Central memory CD8-positive, alpha-beta T cell (primary cell): ENCODE results near the gene CASP12.
A peak's percentile ranks its signal among the peaks of the same experiment; 100 is the strongest.

ENCODE experiments used
- ATAC-seq: fragments of 150-1000 bp; cut with Tn5 transposase; replicated peaks from 2 replicates; pipeline ENCODE4 v1.10.0; 2022; ENCODE audit warnings: mild to moderate bottlenecking, moderate FRiP score, moderate number of reproducible peaks; ENCODE audit not compliant: poor library complexity, severe bottlenecking; ENCODE audit errors: extremely low read depth
- DNase-seq, 2 donors: peaks; one replicate each; pipeline ENCODE4 v3.0.0; 2021; ENCODE audit warnings: low spot score in 2 of 2
- H3K27ac Mint-ChIP-seq: one replicate; pipeline ENCODE4 v1.8.0; 2022; ENCODE audit warnings: low read depth, mild to moderate bottlenecking, moderate library complexity, mixed read lengths
- H3K27me3 Mint-ChIP-seq: one replicate; pipeline ENCODE4 v1.8.0; 2022; ENCODE audit warnings: mixed read lengths
- H3K36me3 Mint-ChIP-seq: one replicate; pipeline ENCODE4 v1.8.0; 2022; ENCODE audit warnings: mild to moderate bottlenecking, moderate library complexity, mixed read lengths; ENCODE audit not compliant: insufficient read depth
- H3K4me1 Mint-ChIP-seq: one replicate; pipeline ENCODE4 v1.8.0; 2022; ENCODE audit warnings: mixed read lengths
- H3K4me3 Mint-ChIP-seq: one replicate; pipeline ENCODE4 v1.8.0; 2022; ENCODE audit warnings: mild to moderate bottlenecking, moderate library complexity, mixed read lengths
- H3K9me3 Mint-ChIP-seq: one replicate; pipeline ENCODE4 v1.8.0; 2022; ENCODE audit warnings: mixed read lengths

The CASP12 gene

GRCh38 chr11:104879514-104880190 is 18.6 kb downstream of the CASP12 start:
- Mint-ChIP-seq H3K4me3 (no peak overlapping the region), H3K9me3 (no peaks in the 10 kb centered on the region), H3K36me3 (peaks cover 2% of the 10 kb centered on the region), H3K27ac (no peak overlapping the region), H3K27me3 (no peaks in the 10 kb centered on the region), H3K4me1 (peaks cover 46% of the 10 kb centered on the region)
- ATAC-seq (no peak), DNase-seq (no peak)

DNA sequence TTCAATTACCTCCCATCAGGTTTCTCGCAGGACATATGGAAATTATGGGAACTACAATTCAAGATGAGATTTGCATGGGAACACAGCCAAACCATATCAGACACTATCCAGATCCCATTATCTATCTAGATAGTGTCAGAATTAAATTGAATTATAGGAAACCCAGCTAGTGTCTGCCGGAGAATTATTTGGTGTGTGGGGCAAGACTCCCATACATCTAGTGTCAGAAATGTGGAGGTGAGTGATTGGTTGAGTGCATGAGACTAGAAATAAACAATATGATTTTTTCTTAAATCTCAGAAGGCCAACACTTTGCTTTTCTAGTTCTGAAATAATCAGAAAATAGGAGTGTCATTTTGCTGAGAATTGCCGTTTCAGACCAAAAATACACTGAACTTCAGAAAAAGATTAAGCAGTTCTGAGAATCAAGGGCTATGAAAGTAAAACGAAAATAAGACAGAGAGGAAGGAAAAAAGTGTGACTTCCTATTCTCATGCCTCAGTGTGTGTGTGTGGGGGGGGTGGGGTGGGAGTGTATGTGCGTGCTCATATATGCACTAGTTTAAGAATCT is 21.3 kb downstream of the CASP12 start:
- ATAC-seq (peak; percentile 90), DNase-seq (no peak)
- Mint-ChIP-seq H3K36me3 (peaks cover 2% of the 10 kb centered on the region), H3K27ac (peak overlapping the region; percentile 92), H3K4me3 (peak overlapping the region; percentile 73), H3K9me3 (no peaks in the 10 kb centered on the region), H3K27me3 (no peaks in the 10 kb centered on the region), H3K4me1 (peaks cover 46% of the 10 kb centered on the region)

DNA sequence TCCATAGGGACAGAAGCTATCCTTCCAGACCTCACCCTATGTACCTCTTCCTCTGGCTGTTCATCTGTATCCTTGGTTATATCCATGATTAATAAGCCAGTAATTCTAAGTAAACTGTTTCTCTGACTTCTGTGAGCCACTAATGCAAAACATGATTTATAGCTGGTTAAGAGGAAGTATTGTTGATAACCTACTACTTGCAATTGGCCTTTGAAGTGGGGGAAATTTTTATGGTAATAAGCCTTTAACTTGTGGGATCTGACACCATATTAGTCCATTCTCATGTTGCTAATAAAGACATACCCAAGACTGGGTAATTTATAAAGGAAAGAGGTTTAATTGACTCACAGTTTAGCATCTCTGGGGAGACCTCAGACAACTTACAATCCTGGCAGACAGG is 21.9 kb downstream of the CASP12 start:
- no peak for DNase-seq
- peak overlapping the region; percentile 92 for H3K27ac Mint-ChIP-seq
- H3K36me3 Mint-ChIP-seq = peaks cover 1% of the 10 kb centered on the region
- no peaks in the 10 kb centered on the region for H3K27me3 Mint-ChIP-seq
- H3K4me3 Mint-ChIP-seq = peak overlapping the region; percentile 73
- no peaks in the 10 kb centered on the region for H3K9me3 Mint-ChIP-seq
- ATAC-seq = peak; percentile 26
- H3K4me1 Mint-ChIP-seq = peaks cover 46% of the 10 kb centered on the region

GRCh38 chr11:104873252-104873651 is 25.0 kb downstream of the CASP12 start:
- Mint-ChIP-seq H3K27ac (no peak overlapping the region), H3K9me3 (no peaks in the 10 kb centered on the region), H3K4me1 (peaks cover 32% of the 10 kb centered on the region), H3K4me3 (no peak overlapping the region), H3K27me3 (no peaks in the 10 kb centered on the region), H3K36me3 (no peaks in the 10 kb centered on the region)
- ATAC-seq = no peak
- no peak for DNase-seq

- Mint-ChIP-seq H3K27me3 (no peaks in the 10 kb centered on the region), H3K4me1 (peaks cover 23% of the 10 kb centered on the region), H3K36me3 (no peaks in the 10 kb centered on the region), H3K4me3 (no peak overlapping the region), H3K9me3 (no peaks in the 10 kb centered on the region), H3K27ac (no peak overlapping the region)
- DNase-seq (no peak), ATAC-seq (no peak)
These were observed 25.9 kb downstream of the CASP12 start for GRCh38 chr11:104872393-104872792.

DNA sequence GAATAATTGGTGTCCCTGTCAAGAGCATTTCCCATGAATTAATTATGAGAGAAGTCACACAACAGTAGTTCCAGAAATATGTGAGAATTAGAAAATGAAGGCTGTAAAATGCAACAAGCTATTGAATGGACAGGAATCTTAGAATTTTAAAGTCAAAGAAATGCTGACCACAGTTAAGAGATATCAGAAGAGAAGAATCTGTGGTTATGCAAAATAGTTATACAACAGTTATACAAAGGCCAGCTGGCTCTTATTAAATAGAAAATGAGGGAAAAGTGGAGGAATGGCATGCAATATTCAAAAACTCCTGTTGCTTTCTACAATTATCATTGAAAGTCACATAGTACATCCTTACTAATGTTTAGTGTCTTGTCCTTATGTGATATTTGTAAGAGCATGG is 27.4 kb downstream of the CASP12 start:
- no peak overlapping the region for H3K27ac Mint-ChIP-seq
- DNase-seq (no peak), ATAC-seq (no peak)
- no peaks in the 10 kb centered on the region for H3K9me3 Mint-ChIP-seq
- peaks cover 8% of the 10 kb centered on the region for H3K4me1 Mint-ChIP-seq
- H3K36me3 Mint-ChIP-seq = no peaks in the 10 kb centered on the region
- H3K4me3 Mint-ChIP-seq = no peak overlapping the region
- H3K27me3 Mint-ChIP-seq = no peaks in the 10 kb centered on the region

- ATAC-seq (no peak), DNase-seq (no peak)
- Mint-ChIP-seq H3K9me3 (no peaks in the 10 kb centered on the region), H3K27ac (no peak overlapping the region), H3K4me3 (no peak overlapping the region), H3K4me1 (no peaks in the 10 kb centered on the region), H3K27me3 (no peaks in the 10 kb centered on the region), H3K36me3 (no peaks in the 10 kb centered on the region)
These were observed 31.4 kb downstream of the CASP12 start for GRCh38 chr11:104866815-104867214.

- Mint-ChIP-seq H3K36me3 (no peaks in the 10 kb centered on the region), H3K4me1 (peaks cover 8% of the 10 kb centered on the region), H3K27me3 (no peaks in the 10 kb centered on the region), H3K9me3 (no peaks in the 10 kb centered on the region), H3K27ac (no peak overlapping the region), H3K4me3 (no peak overlapping the region)
- DNase-seq (no peak), ATAC-seq (no peak)
These were observed 39.1 kb downstream of the CASP12 start for GRCh38 chr11:104858882-104859775.

GRCh38 chr11:104856607-104857006 is 41.7 kb downstream of the CASP12 start:
- no peaks in the 10 kb centered on the region for H3K36me3 Mint-ChIP-seq
- no peak overlapping the region for H3K27ac Mint-ChIP-seq
- no peak overlapping the region for H3K4me3 Mint-ChIP-seq
- DNase-seq (no peak), ATAC-seq (no peak)
- H3K27me3 Mint-ChIP-seq = no peaks in the 10 kb centered on the region
- no peaks in the 10 kb centered on the region for H3K9me3 Mint-ChIP-seq
- peaks cover 8% of the 10 kb centered on the region for H3K4me1 Mint-ChIP-seq

DNA sequence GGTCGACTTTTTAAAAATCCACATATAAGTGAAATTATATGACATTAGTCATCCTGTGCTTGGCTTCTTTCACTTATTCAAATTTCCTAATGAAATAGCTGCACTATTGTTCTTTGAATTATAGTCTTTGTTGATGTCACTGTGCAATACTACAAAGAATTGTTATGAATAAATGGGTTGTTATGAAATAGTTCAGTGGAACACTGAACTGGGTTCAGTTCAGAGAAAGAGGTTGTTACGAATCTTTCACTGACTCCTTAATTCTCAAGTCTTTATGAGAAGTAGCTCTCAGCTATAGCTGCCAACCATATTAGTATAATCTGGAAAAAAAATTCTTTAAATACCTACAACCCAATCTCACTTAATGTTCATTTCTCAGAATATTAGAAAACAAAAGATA is 42.3 kb downstream of the CASP12 start:
- H3K27ac Mint-ChIP-seq = no peak overlapping the region
- H3K27me3 Mint-ChIP-seq = no peaks in the 10 kb centered on the region
- H3K4me1 Mint-ChIP-seq = peaks cover 8% of the 10 kb centered on the region
- H3K4me3 Mint-ChIP-seq = no peak overlapping the region
- ATAC-seq (no peak), DNase-seq (no peak)
- no peaks in the 10 kb centered on the region for H3K36me3 Mint-ChIP-seq
- no peaks in the 10 kb centered on the region for H3K9me3 Mint-ChIP-seq

- H3K27ac Mint-ChIP-seq = no peak overlapping the region
- H3K36me3 Mint-ChIP-seq = no peaks in the 10 kb centered on the region
- H3K27me3 Mint-ChIP-seq = no peaks in the 10 kb centered on the region
- no peaks in the 10 kb centered on the region for H3K9me3 Mint-ChIP-seq
- ATAC-seq = no peak
- no peak overlapping the region for H3K4me3 Mint-ChIP-seq
- DNase-seq = no peak
- no peaks in the 10 kb centered on the region for H3K4me1 Mint-ChIP-seq
These were observed 45.0 kb downstream of the CASP12 start for GRCh38 chr11:104853276-104853675.

DNA sequence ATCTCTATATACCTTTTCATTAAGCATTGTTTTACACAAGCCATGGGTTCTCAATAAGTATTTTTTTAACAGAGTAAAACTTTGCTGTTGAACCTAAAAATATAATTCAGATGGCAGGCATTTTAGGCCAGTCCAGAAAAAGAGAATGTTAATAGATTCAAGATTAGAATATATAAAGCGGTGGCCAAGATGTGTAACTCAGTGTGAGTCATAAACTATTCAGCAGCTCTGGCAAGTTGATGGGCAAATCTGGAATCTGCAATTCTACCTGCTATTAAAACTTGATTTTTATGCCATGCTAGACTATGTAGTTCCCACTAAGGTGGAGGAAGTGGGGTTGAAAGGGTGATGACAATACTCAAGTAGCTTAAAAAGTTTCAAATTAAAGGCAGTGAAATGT is 45.4 kb downstream of the CASP12 start:
- no peaks in the 10 kb centered on the region for H3K36me3 Mint-ChIP-seq
- H3K27ac Mint-ChIP-seq = no peak overlapping the region
- H3K9me3 Mint-ChIP-seq = no peaks in the 10 kb centered on the region
- ATAC-seq (no peak), DNase-seq (no peak)
- no peak overlapping the region for H3K4me3 Mint-ChIP-seq
- no peaks in the 10 kb centered on the region for H3K27me3 Mint-ChIP-seq
- H3K4me1 Mint-ChIP-seq = no peaks in the 10 kb centered on the region

GRCh38 chr11:104846216-104846615 is 52.0 kb downstream of the CASP12 start:
- no peak overlapping the region for H3K4me3 Mint-ChIP-seq
- no peaks in the 10 kb centered on the region for H3K27me3 Mint-ChIP-seq
- no peak for DNase-seq
- H3K36me3 Mint-ChIP-seq = no peaks in the 10 kb centered on the region
- no peaks in the 10 kb centered on the region for H3K9me3 Mint-ChIP-seq
- ATAC-seq = no peak
- H3K27ac Mint-ChIP-seq = no peak overlapping the region
- no peaks in the 10 kb centered on the region for H3K4me1 Mint-ChIP-seq
